Lung (tissue), 12 donors: ENCODE results near the gene TUBA4B. TPM values are rescaled to one million over a fixed set of nuclear protein-coding genes. Genes with fewer than 3 reads are reported as not detected.

Experiments used
- ATAC-seq: fragments of 200-7000 bp; cut with Tn5 transposase; one replicate; pipeline ENCODE4 v1.9.1; 2020; ENCODE audit warnings: moderate number of reproducible peaks; ENCODE audit not compliant: insufficient read depth, low FRiP score
- DNase-seq, 3 donors: peaks; one replicate each; pipeline ENCODE4 v3.0.0-alpha.2; 2013 to 2017
- H3K27ac ChIP-seq, 2 donors: one replicate each; pipeline ENCODE4 v1.5.1; 2013; ENCODE audit warnings: mild to moderate bottlenecking in 2 of 2, moderate library complexity in 2 of 2, control low read depth in 1 of 2, inconsistent platforms in 1 of 2, low read depth in 1 of 2, low read length in 1 of 2
- H3K27me3 ChIP-seq, 3 donors: one replicate each; pipeline ENCODE4 v1.5.1; 2013; ENCODE audit warnings: low read length in 2 of 3; ENCODE audit not compliant: control insufficient read depth in 3 of 3, insufficient read depth in 3 of 3
- H3K36me3 ChIP-seq, 4 donors: one replicate each; pipeline ENCODE4 v1.5.1; 2013; ENCODE audit warnings: low read length in 4 of 4, mild to moderate bottlenecking in 1 of 4, moderate library complexity in 1 of 4; ENCODE audit not compliant: control insufficient read depth in 4 of 4, insufficient read depth in 4 of 4
- H3K4me1 ChIP-seq, 5 donors: one replicate each; pipeline ENCODE4 v1.5.1; 2013; ENCODE audit warnings: low read length in 5 of 5, mild to moderate bottlenecking in 2 of 5, moderate library complexity in 1 of 5; ENCODE audit not compliant: control insufficient read depth in 5 of 5, insufficient read depth in 5 of 5
- H3K4me3 ChIP-seq: one replicate; pipeline ENCODE4 v1.5.1; 2013; ENCODE audit warnings: mild to moderate bottlenecking, control low read depth, moderate library complexity
- H3K9ac ChIP-seq, 2 donors: one replicate each; pipeline ENCODE4 v1.5.1; 2013; ENCODE audit warnings: low read length in 2 of 2, control low read depth in 1 of 2; ENCODE audit not compliant: insufficient read depth in 1 of 2
- H3K9me3 ChIP-seq, 4 donors: one replicate each; pipeline ENCODE4 v1.5.1; 2013; ENCODE audit warnings: low read length in 3 of 4, mild to moderate bottlenecking in 1 of 4, moderate library complexity in 1 of 4; ENCODE audit not compliant: control insufficient read depth in 4 of 4, insufficient read depth in 3 of 4
- WGBS, 2 donors: extraction: QIAGEN DNeasy Blood & Tissue Kit; methylation state at CpG; one replicate each; pipeline ENCODE4 v1.1.7; 2013; 5-methylcytosine and 5-hydroxymethylcytosine counted together
- polyA plus RNA-seq, 2 donors: library from polyadenylated mRNA; stranded (reverse); fragments of 200-250 nt; gene quantifications; one replicate each; pipeline ENCODE4 v1.2.1, GENCODE V29; 2013
- total RNA-seq, 2 donors: library from RNA; depleted of rRNA in 1 of 2; stranded (reverse); fragments of >200 nt in 1 of 2; gene quantifications; one replicate each; pipeline ENCODE4 v1.2.1, GENCODE V29; 2014 to 2021
- TF ChIP-seq, protein P1 (sequence below): IDR thresholded peaks from 2 replicates; pipeline ENCODE4 v1.5.1; 2012; ENCODE audit warnings: mild to moderate bottlenecking; ENCODE audit errors: control extremely low read depth, extremely low read depth
- donor health status: control.
- donor health status: control.
- donor health status: Bipolar disorder and iron deficiency.
- donor health status: healthy.
- donor health status: DM: yes; HTN: yes; CAD: no.

TUBA4B gene
- total and polyA plus RNA-seq, 4 donors = 5.7 to 20.3 (median 10.5) TPM

DNA sequence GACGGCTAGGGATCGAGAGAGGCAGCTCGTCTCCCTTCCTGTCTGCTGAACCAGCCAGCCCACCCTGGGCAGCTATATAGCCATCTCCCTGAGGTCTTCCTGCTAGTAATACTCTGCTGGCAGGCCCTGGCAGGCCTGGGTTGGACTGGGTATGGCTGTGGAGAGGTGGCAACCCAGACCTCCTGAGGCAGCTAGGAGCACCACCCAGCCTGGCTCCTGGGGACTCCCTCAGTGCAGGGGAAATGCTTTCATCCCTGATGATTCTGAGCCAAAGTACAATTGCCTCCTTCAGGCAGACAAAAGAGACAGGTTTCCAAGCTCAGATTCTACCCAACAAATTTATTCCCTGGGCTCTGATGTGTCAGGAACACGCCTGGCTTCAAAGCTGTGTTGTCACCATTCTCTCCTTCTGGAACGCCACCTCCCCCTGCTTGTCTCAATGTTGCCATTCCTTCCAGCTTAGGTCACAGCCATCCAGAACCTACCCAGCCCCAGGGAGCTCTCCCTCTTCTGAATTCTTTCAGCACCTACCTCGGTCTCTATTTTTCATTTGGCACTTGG lies 21.4 kb downstream of the TUBA4B start:
- TF ChIP-seq, protein P1, sequence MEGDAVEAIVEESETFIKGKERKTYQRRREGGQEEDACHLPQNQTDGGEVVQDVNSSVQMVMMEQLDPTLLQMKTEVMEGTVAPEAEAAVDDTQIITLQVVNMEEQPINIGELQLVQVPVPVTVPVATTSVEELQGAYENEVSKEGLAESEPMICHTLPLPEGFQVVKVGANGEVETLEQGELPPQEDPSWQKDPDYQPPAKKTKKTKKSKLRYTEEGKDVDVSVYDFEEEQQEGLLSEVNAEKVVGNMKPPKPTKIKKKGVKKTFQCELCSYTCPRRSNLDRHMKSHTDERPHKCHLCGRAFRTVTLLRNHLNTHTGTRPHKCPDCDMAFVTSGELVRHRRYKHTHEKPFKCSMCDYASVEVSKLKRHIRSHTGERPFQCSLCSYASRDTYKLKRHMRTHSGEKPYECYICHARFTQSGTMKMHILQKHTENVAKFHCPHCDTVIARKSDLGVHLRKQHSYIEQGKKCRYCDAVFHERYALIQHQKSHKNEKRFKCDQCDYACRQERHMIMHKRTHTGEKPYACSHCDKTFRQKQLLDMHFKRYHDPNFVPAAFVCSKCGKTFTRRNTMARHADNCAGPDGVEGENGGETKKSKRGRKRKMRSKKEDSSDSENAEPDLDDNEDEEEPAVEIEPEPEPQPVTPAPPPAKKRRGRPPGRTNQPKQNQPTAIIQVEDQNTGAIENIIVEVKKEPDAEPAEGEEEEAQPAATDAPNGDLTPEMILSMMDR = no peak
- ATAC-seq (no peak), DNase-seq (peak; percentile 51 to 72 (median 65))
- peak overlapping the region; percentile 79 to 84 for H3K27ac ChIP-seq
- H3K4me3 ChIP-seq = no peak overlapping the region
- H3K27me3 ChIP-seq = no peaks in the 10 kb centered on the region
- H3K36me3 ChIP-seq = no peaks in the 10 kb centered on the region
- peak overlapping the region in 1 of 2 donors; percentile 23 for H3K9ac ChIP-seq
- H3K9me3 ChIP-seq = peaks cover 0 to 2% (median 0%) of the 10 kb centered on the region in 4 donors
- H3K4me1 ChIP-seq = peaks cover 5 to 12% (median 9%) of the 10 kb centered on the region in 5 donors
- WGBS, 2 donors = 44 to 70% methylated on average over 6 of the region's 6 CpGs

DNA sequence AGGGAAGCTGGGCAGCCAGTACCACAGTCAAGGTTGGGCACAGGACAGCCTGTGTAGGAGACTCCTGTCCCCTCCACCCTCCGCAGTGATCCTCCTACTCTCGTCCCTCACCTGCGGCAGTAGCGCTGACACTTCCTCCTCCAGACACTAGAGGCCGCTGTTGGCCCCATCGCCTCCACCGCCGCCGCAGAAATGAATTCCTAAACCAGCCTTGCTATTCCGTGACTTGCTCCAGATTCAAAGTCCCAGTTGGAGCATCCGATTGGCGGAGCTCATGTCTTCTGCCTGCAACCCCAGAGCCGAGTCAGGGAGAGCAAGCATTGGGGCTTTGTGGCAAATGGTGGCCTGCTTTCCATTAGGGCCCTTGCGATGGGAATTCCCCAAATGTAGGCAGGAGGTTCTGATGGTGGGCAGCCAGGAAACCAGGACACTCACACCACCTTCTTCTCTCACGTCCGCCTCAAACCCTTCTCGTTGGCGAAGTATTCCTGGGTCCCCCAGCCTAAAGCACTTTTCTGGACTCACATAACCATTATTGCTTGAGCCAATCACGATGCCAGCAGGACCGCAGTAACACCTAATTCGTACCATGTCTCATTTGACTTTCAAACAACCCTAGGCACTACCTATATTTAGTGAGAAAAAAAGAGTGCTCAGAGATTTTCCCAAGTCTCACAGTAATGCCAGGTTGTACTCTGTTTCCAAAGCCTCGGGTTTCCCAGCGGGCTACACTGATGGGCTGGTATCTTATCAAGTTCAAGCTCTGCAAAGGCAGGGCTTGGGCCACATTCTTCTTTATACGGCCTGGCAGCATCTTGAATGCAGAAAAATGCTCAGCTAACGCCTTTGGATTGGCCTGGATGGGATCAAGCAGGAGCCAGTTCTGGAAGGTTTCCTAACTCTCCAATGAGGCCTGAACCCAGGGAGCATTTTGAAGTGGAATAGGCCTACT lies 24.9 kb downstream of the TUBA4B start:
- H3K27ac ChIP-seq = peak overlapping the region; percentile 86 to 89
- peaks cover 0 to 18% (median 15%) of the 10 kb centered on the region in 4 donors for H3K36me3 ChIP-seq
- TF ChIP-seq, protein P1 = peak; percentile 91
- no peaks in the 10 kb centered on the region for H3K9me3 ChIP-seq
- H3K27me3 ChIP-seq = no peaks in the 10 kb centered on the region
- DNase-seq = peak; percentile 79 to 86 (median 84)
- H3K9ac ChIP-seq = peak overlapping the region in 1 of 2 donors; percentile 86
- H3K4me3 ChIP-seq = no peak overlapping the region
- H3K4me1 ChIP-seq = peaks cover 8 to 20% (median 10%) of the 10 kb centered on the region in 5 donors
- ATAC-seq = peak; percentile 29
- 26% methylated on average over 25 of the region's 25 CpGs for WGBS, 2 donors

DNA sequence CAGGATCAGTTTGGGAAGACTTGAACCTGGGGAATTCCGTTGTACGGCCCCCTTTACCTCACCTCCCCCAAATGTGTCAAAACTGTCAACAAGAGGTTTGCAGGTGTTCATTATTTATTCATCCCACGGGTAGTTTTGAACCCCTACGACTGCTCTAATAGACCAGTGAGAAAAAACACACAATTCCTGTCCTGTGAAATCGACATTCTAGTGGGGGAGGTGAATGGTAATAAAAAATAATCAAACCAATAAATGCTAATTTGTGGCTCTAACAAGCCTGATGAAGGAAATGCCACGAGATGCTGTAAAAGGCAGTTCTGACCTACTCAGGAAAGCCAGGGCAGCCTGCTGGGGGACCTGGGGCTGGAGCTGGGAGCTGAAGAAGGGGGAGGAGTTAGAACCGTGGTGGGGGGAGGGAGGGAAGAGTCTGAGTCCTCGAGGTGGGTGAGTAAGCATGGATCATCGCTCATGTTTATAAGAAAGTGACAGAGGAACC lies 25.7 kb downstream of the TUBA4B start:
- Histone ChIP-seq H3K27ac (peak overlapping the region; percentile 86 to 89), H3K4me3 (peak overlapping the region; percentile 20), H3K36me3 (peaks cover 0 to 20% (median 19%) of the 10 kb centered on the region in 4 donors), H3K9me3 (no peaks in the 10 kb centered on the region), H3K27me3 (no peaks in the 10 kb centered on the region), H3K4me1 (peaks cover 8 to 20% (median 10%) of the 10 kb centered on the region in 5 donors), H3K9ac (peak overlapping the region; percentile 78 to 86)
- no peak for DNase-seq
- no peak for ATAC-seq
- 12 to 14% methylated on average over 9 of the region's 9 CpGs for WGBS, 2 donors
- TF ChIP-seq, protein P1 = no peak
